WTC11 (cell line): ENCODE data around the gene ABHD4. TPM values are rescaled to one million over a fixed set of nuclear protein-coding genes. Genes with fewer than 3 reads are reported as not detected.

Experiments used
- ATAC-seq: fragments of 200-7000 bp; cut with Tn5 transposase; 2 replicates; pipeline ENCODE4 v1.10.0; 2021; ENCODE audit warnings: mild to moderate bottlenecking, moderate library complexity
- CTCF ChIA-PET: fragments of 300-600 bp; sonication (Branson Sonifier 250); formaldehyde crosslinking; loops from one replicate; lab custom pipeline; 2021; ENCODE audit warnings: antibody characterized with exemption; lab: Charles Lee
- POLR2A ChIA-PET: fragments of 350-600 bp; sonication (Branson Sonifier 250); formaldehyde crosslinking; loops from one replicate; lab custom pipeline; 2021; ENCODE audit warnings: antibody characterized with exemption; lab: Charles Lee
- DNase-seq: peaks from one replicate; pipeline ENCODE4 v3.0.0; 2021; ENCODE audit warnings: low spot score
- H3K27ac Mint-ChIP-seq: 2 replicates; pipeline ENCODE4 v1.8.0; 2021; ENCODE audit warnings: mixed read lengths
- H3K27me3 Mint-ChIP-seq: 2 replicates; pipeline ENCODE4 v1.8.0; 2021; ENCODE audit warnings: low read depth, mild to moderate bottlenecking, moderate library complexity, mixed read lengths
- H3K36me3 Mint-ChIP-seq: 2 replicates; pipeline ENCODE4 v1.8.0; 2021; ENCODE audit warnings: mixed read lengths
- H3K4me1 Mint-ChIP-seq: 2 replicates; pipeline ENCODE4 v1.8.0; 2022; ENCODE audit warnings: mixed read lengths
- H3K4me3 Mint-ChIP-seq: 2 replicates; pipeline ENCODE4 v1.8.0; 2021; ENCODE audit warnings: mild to moderate bottlenecking, moderate library complexity, mixed read lengths
- H3K9me3 Mint-ChIP-seq: 2 replicates; pipeline ENCODE4 v1.8.0; 2021; ENCODE audit warnings: mixed read lengths
- CREB1 ChIP-seq: sonication (generic); formaldehyde crosslinking; IDR thresholded peaks from 2 replicates; pipeline ENCODE4 v1.8.0; 2023; ENCODE audit warnings: mild to moderate bottlenecking, missing genetic modification reagents
- CTCF ChIP-seq: fragments of 200-600 bp; IDR thresholded peaks from 2 replicates; pipeline ENCODE4 v1.8.0; 2022; ENCODE audit warnings: antibody characterized with exemption
- ETV6 ChIP-seq: sonication (generic); formaldehyde crosslinking; IDR thresholded peaks from 2 replicates; pipeline ENCODE4 v1.8.1; 2022; ENCODE audit warnings: mild to moderate bottlenecking, missing genetic modification reagents
- GABPB1 ChIP-seq: sonication (generic); formaldehyde crosslinking; IDR thresholded peaks from 2 replicates; pipeline ENCODE4 v1.8.1; 2023; ENCODE audit warnings: mild to moderate bottlenecking, missing genetic modification reagents
- IRF2 ChIP-seq: sonication (generic); formaldehyde crosslinking; IDR thresholded peaks from 2 replicates; pipeline ENCODE4 v1.8.0; 2022; ENCODE audit warnings: low read depth, missing genetic modification reagents, borderline replicate concordance
- NFE2L1 ChIP-seq: sonication (generic); formaldehyde crosslinking; IDR thresholded peaks from 2 replicates; pipeline ENCODE4 v1.8.1; 2023; ENCODE audit warnings: missing genetic modification reagents
- PRRX2 ChIP-seq: fragments of 250-450 bp; sonication (Bioruptor Pico); IDR thresholded peaks from 2 replicates; pipeline ENCODE4 v1.8.0; 2021; ENCODE audit warnings: mild to moderate bottlenecking
- SP1 ChIP-seq: sonication (generic); formaldehyde crosslinking; conservative IDR thresholded peaks from 2 replicates; pipeline ENCODE4 v1.8.1; 2022; ENCODE audit warnings: missing genetic modification reagents
- TP53 ChIP-seq: sonication (generic); formaldehyde crosslinking; IDR thresholded peaks from 2 replicates; pipeline ENCODE4 v1.8.1; 2023; ENCODE audit warnings: mild to moderate bottlenecking, missing genetic modification reagents
- ZNF121 ChIP-seq: sonication (generic); formaldehyde crosslinking; IDR thresholded peaks from 2 replicates; pipeline ENCODE4 v1.8.0; 2023; ENCODE audit warnings: missing genetic modification reagents
- ZNF425 ChIP-seq: fragments of 250-450 bp; sonication (Bioruptor Pico); conservative IDR thresholded peaks from 2 replicates; pipeline ENCODE4 v1.9.0; 2021; ENCODE audit warnings: mild to moderate bottlenecking
- total RNA-seq: library from RNA; stranded (reverse); gene quantifications from 3 replicates; pipeline ENCODE4 v1.2.3, GENCODE V29; 2021
- TF ChIP-seq, protein P1 (sequence below): sonication (generic); formaldehyde crosslinking; IDR thresholded peaks from 2 replicates; pipeline ENCODE4 v1.8.1; 2022; ENCODE audit warnings: mild to moderate bottlenecking, moderate library complexity, missing genetic modification reagents
- TF ChIP-seq, protein P2 (sequence below): sonication (generic); formaldehyde crosslinking; IDR thresholded peaks from 2 replicates; pipeline ENCODE4 v1.8.0; 2022; ENCODE audit warnings: mild to moderate bottlenecking, missing genetic modification reagents
- TF ChIP-seq, protein P3 (sequence below): fragments of 250-450 bp; sonication (Bioruptor Pico); IDR thresholded peaks from 2 replicates; pipeline ENCODE4 v1.9.0; 2021; ENCODE audit warnings: mild to moderate bottlenecking
- TF ChIP-seq, protein P4 (sequence below): sonication (generic); formaldehyde crosslinking; IDR thresholded peaks from 2 replicates; pipeline ENCODE4 v1.8.0; 2023; ENCODE audit warnings: missing genetic modification reagents, mild to moderate bottlenecking, borderline replicate concordance
- TF ChIP-seq, protein P5 (sequence below): sonication (generic); formaldehyde crosslinking; conservative IDR thresholded peaks from 2 replicates; pipeline ENCODE4 v1.8.1; 2023; ENCODE audit warnings: mild to moderate bottlenecking, low read depth, missing genetic modification reagents, moderate library complexity

Gene ABHD4
- total RNA-seq, 1 experiment from 2014 or later: 33.9 TPM

GRCh38 chr14:22557846-22558220, 40.3 kb upstream of the ABHD4 start:
- CTCF ChIA-PET: interaction anchor here (0.6 to 5.2 kb wide), 14 partner anchors 9 to 329 kb away, joined by 3 to 111 read pairs (median 3); partner anchors contain the start of gene OXA1L
- TF ChIP-seq, protein P1, sequence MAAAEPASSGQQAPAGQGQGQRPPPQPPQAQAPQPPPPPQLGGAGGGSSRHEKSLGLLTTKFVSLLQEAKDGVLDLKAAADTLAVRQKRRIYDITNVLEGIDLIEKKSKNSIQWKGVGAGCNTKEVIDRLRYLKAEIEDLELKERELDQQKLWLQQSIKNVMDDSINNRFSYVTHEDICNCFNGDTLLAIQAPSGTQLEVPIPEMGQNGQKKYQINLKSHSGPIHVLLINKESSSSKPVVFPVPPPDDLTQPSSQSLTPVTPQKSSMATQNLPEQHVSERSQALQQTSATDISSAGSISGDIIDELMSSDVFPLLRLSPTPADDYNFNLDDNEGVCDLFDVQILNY: no peak
- no peak for TF ChIP-seq TP53 (CRISPR knock-in tag)
- no peak for TF ChIP-seq PRRX2 (CRISPR knock-in tag)
- TF ChIP-seq SP1: no peak
- no peak for TF ChIP-seq CREB1 (CRISPR knock-in tag)
- no peak for TF ChIP-seq GABPB1 (CRISPR knock-in tag)
- TF ChIP-seq, protein P2, sequence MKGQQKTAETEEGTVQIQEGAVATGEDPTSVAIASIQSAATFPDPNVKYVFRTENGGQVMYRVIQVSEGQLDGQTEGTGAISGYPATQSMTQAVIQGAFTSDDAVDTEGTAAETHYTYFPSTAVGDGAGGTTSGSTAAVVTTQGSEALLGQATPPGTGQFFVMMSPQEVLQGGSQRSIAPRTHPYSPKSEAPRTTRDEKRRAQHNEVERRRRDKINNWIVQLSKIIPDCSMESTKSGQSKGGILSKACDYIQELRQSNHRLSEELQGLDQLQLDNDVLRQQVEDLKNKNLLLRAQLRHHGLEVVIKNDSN (CRISPR knock-in tag): no peak
- no peak for TF ChIP-seq ZNF425
- no peak for TF ChIP-seq ZNF121 (CRISPR knock-in tag)
- TF ChIP-seq, protein P3, sequence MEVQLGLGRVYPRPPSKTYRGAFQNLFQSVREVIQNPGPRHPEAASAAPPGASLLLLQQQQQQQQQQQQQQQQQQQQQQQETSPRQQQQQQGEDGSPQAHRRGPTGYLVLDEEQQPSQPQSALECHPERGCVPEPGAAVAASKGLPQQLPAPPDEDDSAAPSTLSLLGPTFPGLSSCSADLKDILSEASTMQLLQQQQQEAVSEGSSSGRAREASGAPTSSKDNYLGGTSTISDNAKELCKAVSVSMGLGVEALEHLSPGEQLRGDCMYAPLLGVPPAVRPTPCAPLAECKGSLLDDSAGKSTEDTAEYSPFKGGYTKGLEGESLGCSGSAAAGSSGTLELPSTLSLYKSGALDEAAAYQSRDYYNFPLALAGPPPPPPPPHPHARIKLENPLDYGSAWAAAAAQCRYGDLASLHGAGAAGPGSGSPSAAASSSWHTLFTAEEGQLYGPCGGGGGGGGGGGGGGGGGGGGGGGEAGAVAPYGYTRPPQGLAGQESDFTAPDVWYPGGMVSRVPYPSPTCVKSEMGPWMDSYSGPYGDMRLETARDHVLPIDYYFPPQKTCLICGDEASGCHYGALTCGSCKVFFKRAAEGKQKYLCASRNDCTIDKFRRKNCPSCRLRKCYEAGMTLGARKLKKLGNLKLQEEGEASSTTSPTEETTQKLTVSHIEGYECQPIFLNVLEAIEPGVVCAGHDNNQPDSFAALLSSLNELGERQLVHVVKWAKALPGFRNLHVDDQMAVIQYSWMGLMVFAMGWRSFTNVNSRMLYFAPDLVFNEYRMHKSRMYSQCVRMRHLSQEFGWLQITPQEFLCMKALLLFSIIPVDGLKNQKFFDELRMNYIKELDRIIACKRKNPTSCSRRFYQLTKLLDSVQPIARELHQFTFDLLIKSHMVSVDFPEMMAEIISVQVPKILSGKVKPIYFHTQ (CRISPR knock-in tag): no peak
- TF ChIP-seq, protein P4, sequence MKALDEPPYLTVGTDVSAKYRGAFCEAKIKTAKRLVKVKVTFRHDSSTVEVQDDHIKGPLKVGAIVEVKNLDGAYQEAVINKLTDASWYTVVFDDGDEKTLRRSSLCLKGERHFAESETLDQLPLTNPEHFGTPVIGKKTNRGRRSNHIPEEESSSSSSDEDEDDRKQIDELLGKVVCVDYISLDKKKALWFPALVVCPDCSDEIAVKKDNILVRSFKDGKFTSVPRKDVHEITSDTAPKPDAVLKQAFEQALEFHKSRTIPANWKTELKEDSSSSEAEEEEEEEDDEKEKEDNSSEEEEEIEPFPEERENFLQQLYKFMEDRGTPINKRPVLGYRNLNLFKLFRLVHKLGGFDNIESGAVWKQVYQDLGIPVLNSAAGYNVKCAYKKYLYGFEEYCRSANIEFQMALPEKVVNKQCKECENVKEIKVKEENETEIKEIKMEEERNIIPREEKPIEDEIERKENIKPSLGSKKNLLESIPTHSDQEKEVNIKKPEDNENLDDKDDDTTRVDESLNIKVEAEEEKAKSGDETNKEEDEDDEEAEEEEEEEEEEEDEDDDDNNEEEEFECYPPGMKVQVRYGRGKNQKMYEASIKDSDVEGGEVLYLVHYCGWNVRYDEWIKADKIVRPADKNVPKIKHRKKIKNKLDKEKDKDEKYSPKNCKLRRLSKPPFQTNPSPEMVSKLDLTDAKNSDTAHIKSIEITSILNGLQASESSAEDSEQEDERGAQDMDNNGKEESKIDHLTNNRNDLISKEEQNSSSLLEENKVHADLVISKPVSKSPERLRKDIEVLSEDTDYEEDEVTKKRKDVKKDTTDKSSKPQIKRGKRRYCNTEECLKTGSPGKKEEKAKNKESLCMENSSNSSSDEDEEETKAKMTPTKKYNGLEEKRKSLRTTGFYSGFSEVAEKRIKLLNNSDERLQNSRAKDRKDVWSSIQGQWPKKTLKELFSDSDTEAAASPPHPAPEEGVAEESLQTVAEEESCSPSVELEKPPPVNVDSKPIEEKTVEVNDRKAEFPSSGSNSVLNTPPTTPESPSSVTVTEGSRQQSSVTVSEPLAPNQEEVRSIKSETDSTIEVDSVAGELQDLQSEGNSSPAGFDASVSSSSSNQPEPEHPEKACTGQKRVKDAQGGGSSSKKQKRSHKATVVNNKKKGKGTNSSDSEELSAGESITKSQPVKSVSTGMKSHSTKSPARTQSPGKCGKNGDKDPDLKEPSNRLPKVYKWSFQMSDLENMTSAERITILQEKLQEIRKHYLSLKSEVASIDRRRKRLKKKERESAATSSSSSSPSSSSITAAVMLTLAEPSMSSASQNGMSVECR (CRISPR knock-in tag): no peak
- H3K27ac Mint-ChIP-seq: no peak overlapping the region
- ATAC-seq (no peak), DNase-seq (no peak)
- H3K27me3 Mint-ChIP-seq: no peaks in the 10 kb centered on the region
- POLR2A ChIA-PET: interaction anchor here (0.5 kb wide), 1 partner anchor 358 kb away, joined by 4 read pairs; no protein-coding TSS in a partner anchor
- peaks cover 39% of the 10 kb centered on the region for H3K4me1 Mint-ChIP-seq
- no peaks in the 10 kb centered on the region for H3K36me3 Mint-ChIP-seq
- no peak overlapping the region for H3K4me3 Mint-ChIP-seq
- no peaks in the 10 kb centered on the region for H3K9me3 Mint-ChIP-seq

DNA sequence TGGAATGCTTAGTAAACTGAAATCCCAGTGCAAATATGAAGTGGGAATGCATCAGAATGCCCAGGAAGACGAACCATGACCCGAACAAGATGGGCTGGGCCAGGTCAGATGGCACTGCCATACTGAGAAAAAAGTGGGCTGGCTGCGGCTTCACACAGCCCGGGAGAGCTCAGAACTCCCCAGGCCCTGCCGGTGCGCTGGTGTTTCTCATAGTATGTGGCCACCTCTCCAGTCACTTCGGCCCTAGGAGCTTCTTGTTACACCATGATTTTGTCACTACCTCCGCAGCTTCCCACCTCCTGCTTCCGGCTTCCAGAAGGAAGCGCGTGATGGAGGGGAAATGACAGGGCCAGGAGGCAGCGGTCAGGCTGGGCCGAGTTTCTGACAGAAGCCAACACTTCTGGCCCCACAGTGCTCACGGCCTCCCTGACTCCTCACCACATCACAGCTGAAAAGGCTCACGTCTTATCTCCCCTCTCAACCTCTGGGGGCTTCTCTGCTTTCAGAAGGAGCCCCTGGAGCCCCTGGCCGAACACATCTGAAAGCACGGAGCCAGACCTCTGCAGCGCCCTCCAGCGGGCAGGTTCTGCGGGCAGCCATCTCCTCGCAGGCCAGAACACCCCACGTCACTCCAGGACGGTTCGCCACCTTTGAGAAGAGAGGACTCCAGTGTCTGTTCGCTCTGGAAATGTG, 39.7 kb upstream of the ABHD4 start:
- Mint-ChIP-seq H3K36me3 (no peaks in the 10 kb centered on the region), H3K27me3 (no peaks in the 10 kb centered on the region), H3K9me3 (no peaks in the 10 kb centered on the region), H3K4me3 (no peak overlapping the region), H3K27ac (peak overlapping the region; percentile 88; the same call in 1 of the 2 replicates), H3K4me1 (peaks cover 39% of the 10 kb centered on the region)
- ChIA-PET CTCF (interaction anchor here (0.6 to 5.2 kb wide), 14 partner anchors 8 to 329 kb away, joined by 3 to 111 read pairs (median 3); partner anchors contain the start of gene OXA1L), POLR2A (interaction anchor here (0.5 kb wide), 1 partner anchor 358 kb away, joined by 4 read pairs; no protein-coding TSS in a partner anchor)
- DNase-seq: peak; percentile 82
- TF ChIP-seq ZNF121 (CRISPR knock-in tag): no peak
- no peak for TF ChIP-seq NFE2L1 (CRISPR knock-in tag)
- TF ChIP-seq, protein P5, sequence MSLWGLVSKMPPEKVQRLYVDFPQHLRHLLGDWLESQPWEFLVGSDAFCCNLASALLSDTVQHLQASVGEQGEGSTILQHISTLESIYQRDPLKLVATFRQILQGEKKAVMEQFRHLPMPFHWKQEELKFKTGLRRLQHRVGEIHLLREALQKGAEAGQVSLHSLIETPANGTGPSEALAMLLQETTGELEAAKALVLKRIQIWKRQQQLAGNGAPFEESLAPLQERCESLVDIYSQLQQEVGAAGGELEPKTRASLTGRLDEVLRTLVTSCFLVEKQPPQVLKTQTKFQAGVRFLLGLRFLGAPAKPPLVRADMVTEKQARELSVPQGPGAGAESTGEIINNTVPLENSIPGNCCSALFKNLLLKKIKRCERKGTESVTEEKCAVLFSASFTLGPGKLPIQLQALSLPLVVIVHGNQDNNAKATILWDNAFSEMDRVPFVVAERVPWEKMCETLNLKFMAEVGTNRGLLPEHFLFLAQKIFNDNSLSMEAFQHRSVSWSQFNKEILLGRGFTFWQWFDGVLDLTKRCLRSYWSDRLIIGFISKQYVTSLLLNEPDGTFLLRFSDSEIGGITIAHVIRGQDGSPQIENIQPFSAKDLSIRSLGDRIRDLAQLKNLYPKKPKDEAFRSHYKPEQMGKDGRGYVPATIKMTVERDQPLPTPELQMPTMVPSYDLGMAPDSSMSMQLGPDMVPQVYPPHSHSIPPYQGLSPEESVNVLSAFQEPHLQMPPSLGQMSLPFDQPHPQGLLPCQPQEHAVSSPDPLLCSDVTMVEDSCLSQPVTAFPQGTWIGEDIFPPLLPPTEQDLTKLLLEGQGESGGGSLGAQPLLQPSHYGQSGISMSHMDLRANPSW (CRISPR knock-in tag): no peak
- no peak for TF ChIP-seq IRF2
- no peak for TF ChIP-seq ETV6 (CRISPR knock-in tag)
- TF ChIP-seq CTCF: peak; percentile 47
- ATAC-seq: peak; percentile 36
